ENCODE data around the gene SLC6A17. TPM values are rescaled to one million over a fixed set of nuclear protein-coding genes. Genes with fewer than 3 reads are reported as not detected.

Gene SLC6A17
- 0.35 and 0.45 TPM in 2 replicates for total RNA-seq

- DNase-seq (ENCODE audit: low read depth), result no peak
These were observed at the start of gene SLC6A17 for GRCh38 chr1:110150330-110151174. SLC6A17 (plus strand) TSS chr1:110150494; CDS start chr1:110166930, 16,436 bp downstream.

GRCh38 chr1:110102081-110102480 lies 48.2 kb upstream of the SLC6A17 start:
- no peak for DNase-seq (ENCODE audit: low read depth)

- peak; percentile 55 for DNase-seq (ENCODE audit: low read depth)
These were observed 44.0 kb upstream of the SLC6A17 start for GRCh38 chr1:110106013-110106941.

GRCh38 chr1:110107867-110108469 lies 42.3 kb upstream of the SLC6A17 start:
- DNase-seq (ENCODE audit: low read depth), result no peak

- no peak for DNase-seq (ENCODE audit: low read depth)
These were observed 39.2 kb upstream of the SLC6A17 start for GRCh38 chr1:110111081-110111480.

GRCh38 chr1:110112143-110112542 lies 38.2 kb upstream of the SLC6A17 start, which contains the start of gene UBL4B:
UBL4B (plus strand) TSS chr1:110112443; CDS start chr1:110112535, 92 bp downstream.
- DNase-seq (ENCODE audit: low read depth), result no peak

- DNase-seq (ENCODE audit: low read depth), result no peak
These were observed 37.6 kb upstream of the SLC6A17 start for GRCh38 chr1:110112656-110113055.

GRCh38 chr1:110113551-110113950 lies 36.7 kb upstream of the SLC6A17 start:
- no peak for DNase-seq (ENCODE audit: low read depth)

GRCh38 chr1:110114173-110114572 lies 36.1 kb upstream of the SLC6A17 start:
- no peak for DNase-seq (ENCODE audit: low read depth)

- no peak for DNase-seq (ENCODE audit: low read depth)
These were observed 35.5 kb upstream of the SLC6A17 start for GRCh38 chr1:110114784-110115183.

GRCh38 chr1:110118636-110119396 lies 31.5 kb upstream of the SLC6A17 start:
- DNase-seq (ENCODE audit: low read depth), result peak; percentile 40

- DNase-seq (ENCODE audit: low read depth), result no peak
These were observed 30.5 kb upstream of the SLC6A17 start for GRCh38 chr1:110119843-110120242.

- no peak for DNase-seq (ENCODE audit: low read depth)
These were observed 29.2 kb upstream of the SLC6A17 start for GRCh38 chr1:110120960-110121561.

- no peak for DNase-seq (ENCODE audit: low read depth)
These were observed 27.1 kb upstream of the SLC6A17 start for GRCh38 chr1:110123224-110123623.

GRCh38 chr1:110125810-110126209 lies 24.5 kb upstream of the SLC6A17 start:
- DNase-seq (ENCODE audit: low read depth), result no peak

- no peak for DNase-seq (ENCODE audit: low read depth)
These were observed 20.1 kb upstream of the SLC6A17 start for GRCh38 chr1:110130113-110130591.

- DNase-seq (ENCODE audit: low read depth), result no peak
These were observed 19.3 kb upstream of the SLC6A17 start for GRCh38 chr1:110130989-110131388.

- no peak for DNase-seq (ENCODE audit: low read depth)
These were observed 17.6 kb upstream of the SLC6A17 start for GRCh38 chr1:110132682-110133081.

GRCh38 chr1:110133436-110133835 lies 16.9 kb upstream of the SLC6A17 start:
- DNase-seq (ENCODE audit: low read depth), result no peak

GRCh38 chr1:110134050-110134595 lies 16.2 kb upstream of the SLC6A17 start:
- no peak for DNase-seq (ENCODE audit: low read depth)
